Fibroblast of peridontal ligament (primary cell): ENCODE measurements around the gene PTPRU.
A peak's percentile ranks its signal among the peaks of the same experiment; 100 is the strongest.

Experiments
- DNase-seq: peaks from one replicate; pipeline ENCODE4 v3.0.0-alpha.2; 2010; ENCODE audit errors: extremely low read depth

Gene PTPRU

DNA sequence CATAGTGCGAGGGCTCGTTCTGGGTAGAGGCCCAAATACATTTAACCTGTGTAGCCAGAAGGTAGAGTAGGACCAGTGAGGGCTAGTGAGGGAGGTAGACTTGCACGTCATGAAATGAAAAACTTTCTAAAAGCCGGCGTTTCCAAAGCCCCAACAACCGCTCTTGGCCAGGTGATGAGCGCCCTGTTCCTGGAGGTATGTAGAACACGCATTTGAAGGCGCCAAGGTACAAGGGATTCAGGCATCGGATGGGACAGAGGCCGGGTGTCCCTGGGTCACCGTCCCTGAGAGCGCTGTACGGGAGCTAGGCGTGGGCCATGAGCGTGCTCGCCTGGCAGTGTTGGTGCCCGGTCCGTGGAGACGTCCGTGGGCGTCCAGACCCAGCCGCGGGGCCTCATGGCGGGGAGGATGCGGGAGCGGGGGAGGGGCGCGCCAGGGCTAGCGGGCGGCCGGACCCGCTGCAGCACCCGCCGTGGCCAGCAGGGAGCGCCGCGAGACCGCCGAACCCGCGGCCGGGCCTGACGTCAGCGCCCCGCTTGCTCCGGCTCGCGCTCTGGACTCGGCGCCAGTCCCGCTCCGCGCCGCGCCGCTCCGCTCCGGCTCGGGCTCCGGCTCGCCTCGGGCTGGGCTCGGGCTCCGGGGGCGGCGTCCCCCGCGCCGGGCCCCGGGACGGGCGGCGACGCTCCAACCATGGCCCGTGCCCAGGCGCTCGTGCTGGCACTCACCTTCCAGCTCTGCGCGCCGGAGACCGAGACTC is at the start of gene PTPRU:
Gene PTPRU (plus strand): TSS at position 568 of the 757 bp plus-strand sequence. CDS start 123 bp downstream, at position 691.
- peak; percentile 43 for DNase-seq

DNA sequence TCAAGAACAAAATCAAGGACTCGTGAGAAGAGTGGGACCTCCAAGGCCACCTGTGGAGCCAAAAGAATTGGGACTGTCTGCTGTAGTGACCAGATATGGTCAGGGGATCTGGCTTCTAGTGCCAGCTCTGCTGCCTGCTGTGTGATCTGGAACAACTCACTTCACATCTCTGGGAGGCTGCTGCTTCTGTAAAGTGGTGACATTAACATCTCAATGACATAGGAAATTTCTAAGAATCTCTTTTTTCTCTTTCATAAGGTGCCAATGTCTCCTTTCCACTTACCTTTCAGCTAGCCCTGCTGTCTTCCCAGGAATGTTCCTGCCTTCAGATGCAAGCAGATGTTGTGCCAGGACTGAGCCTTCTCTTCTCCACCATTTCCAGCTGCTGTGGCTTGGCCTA is 49.6 kb upstream of the PTPRU start:
- DNase-seq = no peak

DNA sequence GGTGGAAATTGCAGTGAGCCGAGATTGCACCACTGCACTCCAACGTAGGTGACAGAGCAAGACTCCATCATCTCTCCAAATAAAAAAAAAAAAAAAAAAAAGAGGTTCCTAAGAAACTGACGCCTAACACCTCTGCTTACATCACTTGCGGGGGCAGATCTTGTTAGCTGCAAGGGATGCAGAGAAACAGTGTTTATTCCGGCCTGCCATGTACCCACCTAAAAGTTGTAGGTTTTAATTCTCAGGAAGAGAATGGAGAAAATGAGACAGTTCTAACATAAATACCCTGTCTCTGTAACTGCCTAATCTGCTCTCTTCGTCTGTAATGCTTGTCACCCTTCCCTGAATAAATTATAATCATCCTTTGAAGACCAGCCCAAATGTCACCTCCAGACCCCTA is 45.6 kb upstream of the PTPRU start:
- no peak for DNase-seq

DNA sequence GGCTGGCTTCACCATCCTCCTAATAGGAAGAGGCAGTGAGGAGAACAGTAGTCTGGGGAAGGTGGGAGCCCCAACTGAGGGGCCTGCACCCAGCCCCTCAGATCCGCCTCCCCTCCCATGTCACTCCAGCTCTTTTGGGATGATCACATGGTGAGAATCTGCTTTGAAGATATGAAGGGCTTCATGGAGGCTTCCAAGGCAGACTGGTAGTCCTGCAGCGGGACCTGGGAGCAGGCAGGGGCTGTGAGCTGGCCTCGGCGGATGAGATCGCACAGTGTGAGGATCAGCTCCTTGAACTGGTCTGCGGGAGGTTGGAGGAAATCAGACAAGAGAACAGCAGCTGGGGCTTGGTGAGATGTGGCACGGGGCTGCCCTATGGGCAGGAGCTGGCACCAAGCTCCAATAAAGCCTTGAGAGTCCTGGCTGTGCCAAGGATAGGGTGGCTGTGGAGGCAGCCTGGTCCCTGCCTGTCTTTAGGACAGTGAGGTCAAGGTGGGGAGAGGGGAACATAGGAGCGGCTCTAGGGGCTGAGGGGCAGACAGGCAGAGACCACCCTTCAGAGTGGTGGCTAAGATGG is 42.4 kb upstream of the PTPRU start:
- DNase-seq = no peak

DNA sequence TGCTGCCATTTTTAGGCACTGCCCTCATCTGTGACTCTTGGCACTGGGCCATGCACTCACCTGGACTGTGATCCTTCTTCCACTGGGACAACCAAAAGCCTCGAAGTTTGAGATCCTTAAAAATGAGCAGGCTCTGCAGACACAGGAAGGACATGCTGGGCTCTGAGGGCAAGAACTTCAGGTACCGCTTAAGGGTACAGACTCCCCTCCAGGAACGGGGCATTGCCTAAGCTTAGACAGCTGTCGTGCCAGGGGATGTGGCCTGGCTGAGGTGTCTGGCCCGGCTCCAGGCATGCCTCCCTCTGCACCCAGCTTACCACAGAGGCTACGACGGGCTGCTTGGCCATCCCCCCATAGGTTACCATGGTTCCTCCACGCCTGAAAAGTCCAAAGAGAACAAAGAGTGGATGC is 40.4 kb upstream of the PTPRU start:
- DNase-seq = no peak

DNA sequence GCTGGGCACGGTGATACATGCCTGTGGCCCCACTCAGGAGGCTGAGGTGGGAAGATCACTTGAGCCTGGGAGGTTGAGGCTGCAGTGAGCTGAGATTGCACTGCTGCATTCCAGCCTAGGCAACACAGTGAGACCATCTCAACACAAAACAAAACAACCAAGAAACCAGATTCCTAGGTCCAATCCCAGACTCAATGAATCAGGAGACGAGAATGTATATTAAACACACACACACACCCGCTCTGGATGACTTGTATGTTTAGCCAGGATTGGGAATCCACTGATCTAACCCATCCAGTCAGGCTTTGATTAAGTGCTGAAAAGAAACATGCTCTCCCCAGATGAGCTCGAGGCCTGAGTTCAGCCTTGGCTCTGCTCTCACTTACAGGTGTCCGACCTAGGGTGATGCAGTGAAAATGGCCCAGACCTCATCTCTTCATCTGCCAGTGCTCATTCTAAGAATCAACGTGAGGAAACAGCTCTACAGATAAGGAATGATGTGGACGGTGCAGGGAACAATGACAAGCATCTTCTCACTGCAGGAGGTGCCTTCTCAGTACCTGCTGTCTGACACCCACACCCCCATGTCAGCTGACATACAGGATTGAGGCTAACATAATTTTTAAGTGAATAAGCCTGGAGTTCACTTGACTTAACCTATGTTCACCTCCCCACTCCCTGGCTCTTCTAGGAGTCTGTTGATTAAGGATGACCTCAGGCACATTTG is 39.3 kb upstream of the PTPRU start:
- DNase-seq = peak; percentile 98

DNA sequence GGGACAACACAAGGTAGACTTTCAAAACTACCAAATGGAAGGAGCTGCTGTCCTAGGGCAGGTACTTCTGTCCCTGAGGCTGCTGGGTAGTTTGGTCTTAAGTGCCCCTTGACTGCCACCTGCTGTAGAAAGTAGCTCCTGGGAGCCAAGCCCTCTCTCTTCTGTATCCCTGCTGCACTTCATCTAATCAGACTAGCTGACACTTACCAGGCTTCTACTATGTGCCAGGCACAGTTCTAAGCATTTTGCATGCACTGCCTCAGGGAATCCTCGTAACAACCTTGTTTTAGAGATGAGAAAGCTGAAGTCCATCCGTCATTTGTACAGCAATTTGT is 38.8 kb upstream of the PTPRU start:
- DNase-seq = peak; percentile 56

DNA sequence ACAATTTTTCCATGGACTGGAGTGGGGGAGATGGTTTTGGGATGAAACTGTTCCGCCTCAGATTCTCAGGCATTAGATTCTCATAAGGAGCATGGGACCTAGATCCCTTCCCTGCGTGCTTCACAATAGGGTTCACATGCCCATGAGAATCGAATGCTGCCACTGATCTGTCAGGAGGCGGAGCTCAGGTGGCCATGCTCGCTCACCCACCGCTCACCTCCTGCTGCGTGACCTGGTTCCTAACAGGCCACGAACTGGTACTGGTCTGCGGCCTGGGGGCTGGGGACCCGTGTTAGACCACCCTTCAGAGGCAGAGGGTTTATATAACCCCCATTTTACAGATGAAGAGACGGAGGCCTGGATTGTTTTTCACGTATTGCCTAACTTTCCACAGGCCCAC is 38.3 kb upstream of the PTPRU start:
- DNase-seq = no peak

DNA sequence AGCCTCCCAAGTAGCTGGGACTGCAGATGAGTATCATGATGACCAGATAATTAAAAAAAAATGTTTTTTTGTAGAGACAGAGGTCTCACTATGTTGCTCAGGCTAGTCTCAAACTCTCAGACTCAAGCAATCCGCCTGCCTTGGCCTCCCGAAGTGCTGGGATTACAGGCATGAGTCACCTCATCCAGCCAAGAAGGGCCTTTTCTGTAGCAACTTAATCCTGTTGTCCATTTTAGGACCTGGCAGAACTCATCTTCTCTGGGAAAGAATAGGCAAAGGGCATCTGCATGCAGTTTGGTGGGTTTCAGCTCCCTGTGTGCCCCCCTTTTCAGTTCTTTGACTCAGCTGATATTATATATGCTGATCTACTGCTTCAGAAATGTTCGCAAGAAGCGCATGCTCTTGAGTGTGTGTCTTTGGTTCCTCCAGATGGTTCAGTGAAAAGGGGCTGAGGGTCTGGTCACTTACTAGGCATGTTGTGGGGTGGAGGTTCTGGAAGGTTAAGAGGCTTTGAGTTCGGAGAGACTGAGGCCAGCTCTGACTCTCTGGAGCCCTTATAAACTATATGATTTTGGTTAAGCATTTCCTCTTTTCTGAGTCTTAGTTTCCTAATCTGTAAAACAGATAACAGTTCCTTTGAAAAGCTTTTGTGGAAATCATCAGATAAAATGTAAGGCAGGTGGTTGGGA is 35.3 kb upstream of the PTPRU start:
- DNase-seq = no peak

DNA sequence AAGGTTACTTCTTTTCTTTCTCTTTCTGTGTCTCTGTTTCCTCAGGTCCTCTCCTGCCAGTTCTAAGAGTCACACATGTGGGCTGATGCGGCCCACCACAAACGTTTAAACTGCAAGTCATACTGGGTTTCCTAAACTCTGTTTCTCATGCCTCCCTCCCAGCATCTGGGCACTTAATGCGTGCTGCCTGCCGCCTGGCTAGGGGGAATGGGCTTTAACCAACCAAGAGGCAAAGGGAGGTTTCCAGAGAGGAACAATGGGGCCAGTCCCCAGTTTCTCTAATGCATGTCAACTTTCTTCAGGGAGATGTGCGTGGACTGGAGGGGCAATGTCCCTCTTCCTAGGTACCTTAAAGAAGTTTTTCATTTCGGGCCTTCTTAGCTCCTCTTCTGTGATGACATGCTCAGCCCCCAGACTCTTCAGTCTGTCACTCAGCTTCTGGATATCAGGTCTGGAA is 34.7 kb upstream of the PTPRU start:
- no peak for DNase-seq

DNA sequence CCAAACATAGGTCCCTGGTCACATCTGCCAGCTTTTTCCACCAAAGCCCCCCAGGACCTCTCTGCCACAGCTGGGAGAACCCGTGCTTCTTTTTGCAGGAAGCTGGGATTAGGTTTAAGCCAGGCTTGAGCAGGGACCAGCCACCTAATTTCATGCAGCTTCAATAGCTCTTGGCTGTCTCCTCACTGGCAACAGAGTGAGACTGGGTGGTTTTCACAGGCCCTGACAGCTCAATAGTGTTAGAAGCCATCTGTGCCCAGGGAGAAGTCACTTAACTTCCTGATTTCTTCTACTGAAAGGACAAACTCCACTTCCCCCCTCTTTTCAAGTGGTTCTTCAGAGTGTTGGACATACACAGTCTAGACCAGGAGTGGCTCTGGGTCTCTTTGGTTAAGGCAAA is 34.3 kb upstream of the PTPRU start:
- no peak for DNase-seq

DNA sequence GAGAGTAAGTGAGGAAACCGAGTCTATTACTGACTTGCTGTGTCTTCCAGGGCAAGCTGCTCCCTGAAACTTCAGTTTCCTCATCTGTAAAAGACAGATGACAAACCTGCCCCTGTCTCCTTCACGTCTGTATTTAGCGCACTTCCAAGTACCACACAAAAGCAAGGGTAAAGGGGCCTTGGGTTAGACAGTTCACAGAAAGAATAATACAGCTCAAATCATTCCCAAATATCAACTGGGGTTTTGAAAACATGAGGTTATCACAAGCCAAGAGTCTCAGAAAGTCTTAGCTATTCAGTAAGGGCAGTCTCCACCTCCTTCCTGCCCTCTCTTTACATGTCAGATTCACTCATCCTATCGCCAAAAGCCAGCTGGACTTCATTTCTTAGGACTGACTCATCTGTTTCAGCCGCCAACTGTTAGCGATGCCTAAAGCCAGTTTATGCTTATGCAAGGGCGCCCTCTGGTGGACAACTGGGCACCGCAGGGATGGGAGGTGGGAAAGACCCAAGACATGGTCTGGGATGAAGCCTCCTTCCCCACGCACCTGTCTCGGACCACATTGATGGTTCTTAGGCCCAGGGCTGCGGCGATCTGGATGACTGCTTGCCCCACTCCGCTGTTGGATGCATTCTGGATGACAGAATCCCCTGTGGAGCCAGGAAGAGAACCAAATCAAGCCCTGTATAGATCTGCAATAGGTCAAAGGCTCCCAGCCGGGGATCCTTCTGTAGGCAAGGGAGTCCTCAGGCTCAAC is 33.6 kb upstream of the PTPRU start:
- peak; percentile 99 for DNase-seq

DNA sequence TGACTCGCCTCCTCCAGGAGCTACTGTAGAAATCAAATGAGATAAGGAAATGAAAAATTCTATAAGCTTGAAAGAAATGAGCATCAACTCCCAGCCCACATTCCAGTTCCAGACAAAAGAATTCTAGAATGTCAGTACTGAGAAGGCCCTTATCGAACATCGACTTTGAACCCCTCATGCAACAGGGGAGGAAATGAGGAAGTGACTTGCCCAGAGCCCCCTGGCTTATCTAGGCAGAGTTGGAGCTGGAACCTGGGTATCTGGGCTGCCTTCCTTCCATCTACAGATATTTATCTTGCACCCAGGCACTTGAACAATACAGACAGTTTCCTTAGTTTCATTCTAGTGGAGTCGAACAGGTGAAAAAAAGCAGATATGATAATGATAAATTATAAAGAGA is 27.9 kb upstream of the PTPRU start:
- no peak for DNase-seq

DNA sequence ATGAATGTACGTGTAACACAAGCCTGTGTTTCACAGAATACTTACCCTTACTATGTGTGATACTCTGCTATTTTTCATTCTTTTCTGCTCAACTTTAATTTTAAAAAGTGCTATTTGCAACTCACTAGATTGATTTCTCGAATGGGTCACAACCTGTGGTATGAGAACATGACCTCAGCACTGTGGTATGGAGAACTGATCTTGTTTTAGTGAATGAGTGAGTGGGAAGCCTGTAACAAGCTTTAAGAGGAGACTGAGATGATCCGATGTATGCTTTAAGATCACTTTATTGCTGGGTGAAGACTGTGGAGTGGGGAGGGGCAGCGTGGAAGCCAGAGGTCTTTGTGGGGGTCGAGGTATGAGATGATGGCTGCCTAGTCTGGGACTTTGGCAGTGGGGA is 27.1 kb upstream of the PTPRU start:
- DNase-seq = peak; percentile 61

DNA sequence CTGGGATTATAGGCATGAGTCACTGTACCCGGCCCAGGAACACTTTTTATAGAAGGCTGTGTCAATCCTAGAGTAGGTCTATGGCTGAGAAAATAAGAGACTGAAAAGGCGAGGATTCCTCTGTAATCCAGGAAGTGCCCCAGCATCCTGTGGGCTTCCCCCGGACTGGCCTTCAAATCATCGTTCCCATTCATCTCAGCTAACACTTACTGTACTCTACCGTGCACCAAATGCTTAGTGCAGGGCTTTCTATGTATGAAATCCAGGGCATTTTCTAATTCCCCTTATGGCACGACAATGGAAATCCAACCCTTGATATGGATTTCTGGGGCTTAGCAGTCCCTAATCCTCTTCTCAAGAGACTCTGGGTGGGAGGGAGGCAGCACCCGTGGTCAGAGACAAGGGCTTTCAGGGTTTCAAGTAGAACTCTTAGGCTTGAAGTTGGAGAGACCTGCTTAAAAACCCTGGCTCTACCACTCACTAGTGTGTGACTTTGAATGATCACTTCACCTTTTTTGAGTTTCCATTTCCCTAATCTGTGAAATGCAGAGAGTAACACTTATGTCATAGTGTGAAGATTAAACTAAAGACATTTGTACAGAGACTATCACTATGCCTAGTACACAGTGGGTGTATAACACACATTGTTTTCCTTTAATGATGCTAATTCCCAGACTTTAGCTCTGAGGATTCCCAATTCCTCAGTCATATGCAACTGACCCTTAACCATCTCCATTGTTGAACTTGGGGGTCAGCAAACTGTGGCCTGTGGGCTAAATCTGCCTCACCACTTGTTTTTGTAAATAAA is 25.8 kb upstream of the PTPRU start:
- no peak for DNase-seq

DNA sequence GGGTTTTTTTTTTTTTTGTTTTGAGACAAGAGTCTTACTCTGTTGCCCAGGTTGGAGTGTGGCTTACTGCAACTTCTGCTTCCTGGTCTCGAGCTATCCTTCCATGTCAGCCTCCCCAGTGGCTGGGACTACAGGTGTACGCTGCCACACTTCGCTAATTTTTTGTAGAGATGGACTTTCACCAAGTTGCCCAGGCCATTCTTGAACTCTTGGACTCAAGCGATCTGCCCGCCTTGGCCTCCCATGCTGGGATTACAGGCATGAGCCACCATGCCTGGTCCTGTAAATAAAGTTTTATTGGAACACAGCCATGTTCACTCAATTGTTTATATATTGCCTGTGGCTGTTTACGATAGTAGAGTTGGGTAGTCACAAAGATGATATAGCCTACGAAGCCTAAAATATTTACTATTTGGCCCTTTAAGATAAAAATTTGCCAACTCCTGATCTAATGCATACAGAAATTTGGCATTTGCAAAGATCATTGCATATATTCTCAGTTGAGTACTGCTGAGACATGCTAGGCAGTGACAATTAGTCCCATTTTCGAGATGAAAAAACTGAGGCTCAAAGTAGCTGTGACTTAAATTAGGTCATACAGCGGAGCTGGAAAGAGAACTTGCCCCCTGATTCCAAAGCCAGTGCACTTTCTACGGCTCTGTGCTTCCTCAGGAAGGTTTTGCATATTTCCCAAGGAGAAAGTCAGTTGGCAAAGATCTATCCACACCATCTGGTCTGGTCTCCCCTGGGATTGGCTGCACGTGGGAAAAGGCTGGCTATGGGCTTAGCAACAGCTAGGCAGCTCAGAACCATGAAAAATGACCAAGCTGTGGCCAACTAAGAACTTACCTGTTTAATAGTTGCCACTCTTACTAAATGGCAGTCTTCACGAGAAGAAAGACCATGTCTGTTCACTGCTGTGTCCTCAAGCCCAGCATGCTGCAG is 25.0 kb upstream of the PTPRU start:
- peak; percentile 61 for DNase-seq

DNA sequence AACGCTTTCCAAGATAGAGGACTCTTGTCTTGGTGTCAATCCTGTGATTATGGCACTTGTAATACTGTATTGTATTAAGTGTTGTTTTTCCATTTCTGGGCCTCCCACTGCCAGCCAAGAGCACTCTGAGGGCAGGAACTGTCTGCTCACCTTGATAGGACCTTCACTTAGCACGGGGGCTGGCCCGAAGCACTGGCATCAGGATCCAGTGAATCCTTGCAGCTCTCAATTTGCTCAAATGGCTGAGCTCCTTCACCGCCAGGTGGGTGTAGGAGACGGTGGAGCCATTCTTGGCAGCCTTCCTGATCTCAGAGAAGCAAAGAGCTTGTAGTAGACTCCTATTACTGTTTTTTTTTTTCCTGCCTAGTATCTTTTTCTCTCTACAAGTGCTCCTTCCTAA is 23.3 kb upstream of the PTPRU start:
- DNase-seq = no peak

DNA sequence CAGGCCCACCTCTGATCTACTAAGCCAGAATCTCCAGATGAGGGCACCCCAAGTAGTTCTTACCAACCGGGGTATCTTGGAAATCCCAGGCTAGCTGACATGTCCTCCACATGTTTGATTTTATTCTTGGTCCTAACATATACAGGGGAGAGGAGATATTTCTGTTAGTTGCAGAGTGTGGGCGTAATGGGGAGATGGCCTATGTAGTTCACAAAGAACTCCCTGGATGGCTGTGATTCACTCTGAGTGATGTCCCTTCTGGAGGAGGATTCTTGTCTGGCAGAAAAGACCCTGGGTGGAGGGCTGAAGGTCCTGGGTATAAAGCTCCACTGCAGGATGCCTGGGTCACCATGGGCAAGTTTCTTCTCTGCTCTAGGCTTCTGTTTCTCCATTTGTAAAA is 18.7 kb upstream of the PTPRU start:
- no peak for DNase-seq

DNA sequence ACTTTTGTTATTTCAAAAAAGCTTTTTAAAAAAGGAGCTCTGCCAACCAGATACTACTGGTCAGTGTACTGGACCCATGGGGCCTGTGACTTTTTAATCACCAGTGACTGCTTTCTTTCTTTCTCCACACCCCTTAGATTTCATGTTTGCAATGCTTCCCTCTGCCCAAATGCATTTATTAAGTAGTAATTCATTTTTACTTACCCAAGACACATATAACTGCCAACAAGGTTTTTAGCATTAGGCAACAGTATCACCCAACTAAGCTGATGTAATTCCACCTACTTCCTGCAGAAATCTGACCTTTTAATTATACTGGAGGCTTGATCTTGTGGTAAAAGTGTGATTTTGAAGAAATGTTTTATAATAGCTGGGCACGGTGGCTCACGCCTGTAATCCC is 18.1 kb upstream of the PTPRU start:
- no peak for DNase-seq

DNA sequence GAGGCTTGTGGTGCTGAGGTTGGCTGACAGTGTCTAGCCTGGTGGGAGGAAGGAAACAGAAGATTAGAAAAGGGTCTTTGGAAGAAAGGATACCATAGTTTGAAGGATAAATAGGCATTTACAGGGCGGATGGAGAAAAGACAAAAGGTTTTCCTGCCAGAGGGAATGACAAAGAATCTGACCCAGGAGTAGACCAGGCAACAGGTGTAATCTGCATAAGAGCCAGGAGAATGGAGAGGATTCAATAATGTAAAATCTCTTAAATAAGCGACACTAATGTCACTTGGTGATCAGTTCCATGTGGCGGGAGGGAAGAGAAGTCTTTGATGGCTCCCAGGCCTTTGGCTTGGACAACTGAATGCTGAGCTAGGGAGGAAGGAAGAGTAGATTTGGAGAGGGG is 15.0 kb upstream of the PTPRU start:
- DNase-seq = no peak
